HG03139 (cell line): ENCODE results near the gene IGF1R.

Experiments used
- ATAC-seq: cut with Tn5 transposase; IDR thresholded peaks from one replicate; pipeline ENCODE4 v1.9.1; 2021; ENCODE audit not compliant: unreplicated experiment

The IGF1R gene

GRCh38 chr15:98817745-98818144 lies 169.4 kb downstream of the IGF1R start:
- no peak for ATAC-seq

GRCh38 chr15:98823012-98823458 lies 174.7 kb downstream of the IGF1R start:
- no peak for ATAC-seq

GRCh38 chr15:98823616-98824015 lies 175.3 kb downstream of the IGF1R start:
- no peak for ATAC-seq

- ATAC-seq: no peak
Observed at GRCh38 chr15:98824595-98824994, 176.3 kb downstream of the IGF1R start.

GRCh38 chr15:98826658-98827057 lies 178.3 kb downstream of the IGF1R start:
- ATAC-seq: no peak

GRCh38 chr15:98827217-98827616 lies 178.9 kb downstream of the IGF1R start:
- no peak for ATAC-seq

GRCh38 chr15:98830034-98830634 lies 181.8 kb downstream of the IGF1R start:
- no peak for ATAC-seq

- ATAC-seq: no peak
Observed at GRCh38 chr15:98834976-98835375, 186.6 kb downstream of the IGF1R start.

GRCh38 chr15:98835876-98836275 lies 187.5 kb downstream of the IGF1R start:
- ATAC-seq: no peak

GRCh38 chr15:98838387-98839259 lies 190.3 kb downstream of the IGF1R start:
- ATAC-seq: no peak

- no peak for ATAC-seq
Observed at GRCh38 chr15:98840053-98840452, 191.7 kb downstream of the IGF1R start.

- ATAC-seq: no peak
Observed at GRCh38 chr15:98841419-98841970, 193.2 kb downstream of the IGF1R start.

- ATAC-seq: no peak
Observed at GRCh38 chr15:98842192-98842972, 194.0 kb downstream of the IGF1R start.

- no peak for ATAC-seq
Observed at GRCh38 chr15:98842973-98843285, 194.6 kb downstream of the IGF1R start.

- no peak for ATAC-seq
Observed at GRCh38 chr15:98843844-98844243, 195.5 kb downstream of the IGF1R start.

GRCh38 chr15:98844261-98844660 lies 195.9 kb downstream of the IGF1R start:
- ATAC-seq: no peak

- no peak for ATAC-seq
Observed at GRCh38 chr15:98845138-98845884, 197.0 kb downstream of the IGF1R start.

GRCh38 chr15:98850961-98851572 lies 202.7 kb downstream of the IGF1R start:
- ATAC-seq: peak; percentile 42

GRCh38 chr15:98853161-98853560 lies 204.8 kb downstream of the IGF1R start:
- no peak for ATAC-seq
